ENCODE data around the gene CMTM7. TPM values are rescaled to one million over a fixed set of nuclear protein-coding genes. Genes with fewer than 3 reads are reported as not detected.

CMTM7 gene
- total and polyA plus RNA-seq, 2 of the 8 experiments (the other 6 are each of a cell fraction or from before 2014, with no cell fraction given), result 33.3 to 65.8 TPM

DNA sequence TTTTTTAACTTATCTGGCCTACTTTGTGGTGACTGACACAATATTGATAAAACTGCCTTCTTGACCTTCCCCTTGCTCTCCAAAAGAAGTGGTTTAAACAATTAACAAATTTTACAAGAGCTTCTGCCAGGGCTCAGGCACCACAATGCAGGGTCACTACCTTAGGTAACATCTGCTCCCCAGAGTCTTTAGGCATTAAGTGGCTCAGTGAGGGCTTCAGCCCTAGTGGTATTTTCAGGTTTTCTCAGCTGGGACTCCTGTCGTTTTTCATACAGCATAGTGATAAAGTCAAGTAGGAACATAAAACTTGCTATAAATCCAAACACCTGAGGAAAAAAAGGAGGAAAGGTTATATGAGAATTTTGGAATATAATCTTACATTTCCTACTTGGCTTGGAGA is 92.1 kb downstream of the CMTM7 start:
- CTCF ChIA-PET (ENCODE audit: partially characterized antibody), result interaction anchor here (0.9 kb wide), 1 partner anchor 9 kb away, joined by 3 read pairs; no protein-coding TSS in a partner anchor
- no peak for DNase-seq (ENCODE audit: low read depth in 1 of 2, low spot score in 2 of 2)
- 67% methylated on average over 1 of the region's 1 CpG; no CpG with 5 or more reads in 1 of the 2 experiments for WGBS, 2 experiments (ENCODE audit: extremely low coverage in 1 of 2, insufficient coverage in 1 of 2, insufficient read length in 1 of 2, insufficient replicate concordance in 2 of 2, low coverage in 1 of 2, low lambda C conversion rate in 2 of 2, missing lambda C conversion rate in 1 of 2)

More for the DNA sequence above, 92.1 kb downstream of the CMTM7 start:
- Histone ChIP-seq H3K4me1 (replicated peaks in 1 of 4; ENCODE audit: control insufficient read depth in 3 of 4, insufficient read depth in 4 of 4, low read length in 3 of 4) (no peaks in the 10 kb centered on the region), H2BK12ac (ENCODE audit: low read depth, low read length) (no peak overlapping the region), H3K4me2 (ENCODE audit: insufficient read depth in 1 of 2, low read depth in 2 of 2, low read length in 2 of 2) (no peak overlapping the region), H3K23ac (ENCODE audit: insufficient read length) (no peak overlapping the region), H4K20me1 (replicated peaks in 1 of 2; ENCODE audit: control insufficient read depth in 1 of 2, insufficient read depth in 2 of 2, low read length in 2 of 2) (peaks cover 0 to 1% of the 10 kb centered on the region in 2 experiments), H4K5ac (ENCODE audit: insufficient read length, low read depth, low read length) (no peak overlapping the region), H2BK5ac (ENCODE audit: low read depth, low read length) (no peak overlapping the region), H2BK20ac (ENCODE audit: low read length) (no peak overlapping the region), H4K8ac (ENCODE audit: extremely low read depth, insufficient read depth, low read length) (no peak overlapping the region), H3K14ac (ENCODE audit: insufficient read length) (no peak overlapping the region), H4K91ac (replicated peaks; ENCODE audit: insufficient read length, low read length) (no peak overlapping the region), H3K36me3 (ENCODE audit: control insufficient read depth in 2 of 4, insufficient read depth in 4 of 4, low read length in 3 of 4) (peaks cover 0 to 16% (median 7%) of the 10 kb centered on the region in 4 experiments; a peak in 3 of 8 replicates), H2BK120ac (replicated peaks; ENCODE audit: low read depth, low read length) (no peak overlapping the region), H3K18ac (ENCODE audit: extremely low read depth, low read length) (no peak overlapping the region), H3K4me3 (ENCODE audit: extremely low read depth in 1 of 4, insufficient read depth in 2 of 4, low read depth in 3 of 4, low read length in 4 of 4) (no peak overlapping the region), H3K27me3 (replicated peaks in 1 of 4; ENCODE audit: control insufficient read depth in 3 of 4, extremely low read depth in 1 of 4, insufficient read depth in 3 of 4, low read length in 3 of 4) (no peaks in the 10 kb centered on the region), H3K79me1 (ENCODE audit: low read depth, low read length) (no peaks in the 10 kb centered on the region), H3K27ac (ENCODE audit: low read depth, low read length) (no peak overlapping the region), H3K56ac (replicated peaks; ENCODE audit: insufficient read length, low read depth, low read length) (no peak overlapping the region), H3K9ac (replicated peaks in 1 of 4; ENCODE audit: extremely low read depth in 1 of 4, low read depth in 3 of 4, low read length in 3 of 4) (no peak overlapping the region), H2BK15ac (ENCODE audit: low read length) (no peak overlapping the region), H3K79me2 (ENCODE audit: control insufficient read depth in 1 of 2, insufficient read depth in 2 of 2, low read length in 2 of 2) (no peaks in the 10 kb centered on the region), H3K4ac (replicated peaks; ENCODE audit: insufficient read length, low read depth, low read length) (no peak overlapping the region), H2AK5ac (ENCODE audit: low read depth, low read length) (no peak overlapping the region), H2AFZ (ENCODE audit: low read length) (no peak overlapping the region), H3K23me2 (ENCODE audit: low read depth, low read length) (no peaks in the 10 kb centered on the region), H3K9me3 (ENCODE audit: insufficient read depth in 2 of 2, low read depth in 1 of 2, low read length in 1 of 2) (no peaks in the 10 kb centered on the region)
- TF ChIP-seq BACH1 (IDR thresholded peaks at IDR 0.05; ENCODE audit: low read length) (no peak), POLR2AphosphoS5 (IDR thresholded peaks at IDR 0.05; ENCODE audit: low read depth, low read length) (no peak), RBBP5 (IDR thresholded peaks at IDR 0.05; ENCODE audit: borderline replicate concordance, low read depth, low read length) (no peak), SP2 (IDR thresholded peaks at IDR 0.05; ENCODE audit: low read length) (no peak), TAF7 (optimal IDR thresholded peaks at IDR 0.05; ENCODE audit: borderline replicate concordance, low read depth, low read length) (no peak), GABPA (IDR thresholded peaks at IDR 0.05; ENCODE audit: borderline replicate concordance, insufficient read depth, low read length) (no peak), ZNF274 (IDR thresholded peaks at IDR 0.05; ENCODE audit: borderline replicate concordance, extremely low read depth, low read length) (no peak), MAFK (IDR thresholded peaks at IDR 0.05; ENCODE audit: low read depth, low read length) (no peak), RXRA (IDR thresholded peaks at IDR 0.05; ENCODE audit: insufficient read depth, low read depth, low read length) (no peak), TBP (IDR thresholded peaks at IDR 0.05; ENCODE audit: low read depth, low read length) (no peak)
- FAIRE-seq, result no peak
- POLR2A ChIA-PET (ENCODE audit: partially characterized antibody), result interaction anchor here (0.6 kb wide), 1 partner anchor 11 kb away, joined by 3 read pairs; no protein-coding TSS in a partner anchor
